Measurements from ENCODE around the gene SETD7. TPM values are rescaled to one million over a fixed set of nuclear protein-coding genes. Genes with fewer than 3 reads are reported as not detected.

Gene SETD7
- total and polyA plus RNA-seq, 2 of the 8 experiments (the other 6 are each of a cell fraction or from before 2014, with no cell fraction given) = 1.5 to 4.6 TPM

GRCh38 chr4:139602776-139603360 lies 46.8 kb upstream of the SETD7 start:
- no peak overlapping the region for H3K4me3 ChIP-seq (ENCODE audit: extremely low read depth in 1 of 4, insufficient read depth in 2 of 4, low read depth in 3 of 4, low read length in 4 of 4)
- no peak overlapping the region for H3K23ac ChIP-seq (ENCODE audit: insufficient read length)
- no peaks in the 10 kb centered on the region for H3K4me1 ChIP-seq (replicated peaks in 1 of 4; ENCODE audit: control insufficient read depth in 3 of 4, insufficient read depth in 4 of 4, low read length in 3 of 4)
- H3K23me2 ChIP-seq (ENCODE audit: low read depth, low read length) = no peaks in the 10 kb centered on the region
- DNase-seq (ENCODE audit: low read depth in 1 of 2, low spot score in 2 of 2) (no peak), FAIRE-seq (no peak)
- H3K9ac ChIP-seq (replicated peaks in 1 of 4; ENCODE audit: extremely low read depth in 1 of 4, low read depth in 3 of 4, low read length in 3 of 4) = no peak overlapping the region; a peak in 1 of 7 replicates
- H4K8ac ChIP-seq (ENCODE audit: extremely low read depth, insufficient read depth, low read length) = no peak overlapping the region
- no peaks in the 10 kb centered on the region for H3K9me3 ChIP-seq (ENCODE audit: insufficient read depth in 2 of 2, low read depth in 1 of 2, low read length in 1 of 2)
- H4K91ac ChIP-seq (replicated peaks; ENCODE audit: insufficient read length, low read length) = no peak overlapping the region
- no peaks in the 10 kb centered on the region for H4K20me1 ChIP-seq (replicated peaks in 1 of 2; ENCODE audit: control insufficient read depth in 1 of 2, insufficient read depth in 2 of 2, low read length in 2 of 2)
- no peak overlapping the region; the same call in 1 of the 2 replicates for H2BK15ac ChIP-seq (ENCODE audit: low read length)
- no peak overlapping the region for H3K56ac ChIP-seq (replicated peaks; ENCODE audit: insufficient read length, low read depth, low read length)
- ChIA-PET POLR2A (ENCODE audit: partially characterized antibody) (interaction anchor here (2.0 kb wide), 1 partner anchor 31 kb away, joined by 5 read pairs; no protein-coding TSS in a partner anchor), CTCF (ENCODE audit: partially characterized antibody) (interaction anchor here (0.6 to 13.0 kb wide), 31 partner anchors 8 to 957 kb away, joined by 3 to 318 read pairs (median 5); partner anchors contain the start of gene MGST2)
- WGBS, 2 experiments (ENCODE audit: extremely low coverage in 1 of 2, insufficient coverage in 1 of 2, insufficient read length in 1 of 2, insufficient replicate concordance in 2 of 2, low coverage in 1 of 2, low lambda C conversion rate in 2 of 2, missing lambda C conversion rate in 1 of 2) = 82% methylated on average over 6 of the region's 6 CpGs; no CpG with 5 or more reads in 1 of the 2 experiments
- H2AFZ ChIP-seq (ENCODE audit: low read length) = no peak overlapping the region
- no peak overlapping the region for H3K18ac ChIP-seq (ENCODE audit: extremely low read depth, low read length)
- H3K79me1 ChIP-seq (ENCODE audit: low read depth, low read length) = no peaks in the 10 kb centered on the region
- no peak overlapping the region for H3K27ac ChIP-seq (ENCODE audit: low read depth, low read length)
- no peak overlapping the region for H4K5ac ChIP-seq (ENCODE audit: insufficient read length, low read depth, low read length)
- no peaks in the 10 kb centered on the region for H3K79me2 ChIP-seq (ENCODE audit: control insufficient read depth in 1 of 2, insufficient read depth in 2 of 2, low read length in 2 of 2)
- no peak overlapping the region for H2BK5ac ChIP-seq (ENCODE audit: low read depth, low read length)
- H2BK12ac ChIP-seq (ENCODE audit: low read depth, low read length) = no peak overlapping the region
- no peak overlapping the region for H2BK20ac ChIP-seq (ENCODE audit: low read length)
- H3K4ac ChIP-seq (replicated peaks; ENCODE audit: insufficient read length, low read depth, low read length) = no peak overlapping the region
- H3K4me2 ChIP-seq (ENCODE audit: insufficient read depth in 1 of 2, low read depth in 2 of 2, low read length in 2 of 2) = no peak overlapping the region
- H2AK5ac ChIP-seq (ENCODE audit: low read depth, low read length) = no peak overlapping the region
- no peak overlapping the region for H2BK120ac ChIP-seq (replicated peaks; ENCODE audit: low read depth, low read length)
- peaks cover 0 to 2% (median 0%) of the 10 kb centered on the region in 4 experiments; a peak in 2 of 7 replicates for H3K27me3 ChIP-seq (replicated peaks in 1 of 4; ENCODE audit: control insufficient read depth in 3 of 4, extremely low read depth in 1 of 4, insufficient read depth in 3 of 4, low read length in 3 of 4)
- H3K14ac ChIP-seq (ENCODE audit: insufficient read length) = no peak overlapping the region
- no peaks in the 10 kb centered on the region for H3K36me3 ChIP-seq (ENCODE audit: control insufficient read depth in 2 of 4, insufficient read depth in 4 of 4, low read length in 3 of 4)
- TF ChIP-seq PHF8 (conservative IDR thresholded peaks at IDR 0.05; ENCODE audit: low read depth, low read length) = no peak
- no peak for TF ChIP-seq RAD21 (IDR thresholded peaks at IDR 0.05 in 1 of 2, conservative IDR thresholded peaks at IDR 0.05 in 1 of 2; ENCODE audit: low read depth in 2 of 2, low read length in 2 of 2)
- TF ChIP-seq CTCF (IDR thresholded peaks at IDR 0.05; ENCODE audit: control extremely low read depth in 1 of 3, insufficient read depth in 1 of 3, low read depth in 1 of 3, low read length in 3 of 3) = no peak
- TF ChIP-seq TAF1 (IDR thresholded peaks at IDR 0.05; ENCODE audit: low read depth, low read length) = no peak
- TF ChIP-seq ATF2 (IDR thresholded peaks at IDR 0.05; ENCODE audit: low read length) = no peak
- no peak for TF ChIP-seq ASH2L (IDR thresholded peaks at IDR 0.05; ENCODE audit: low read length)
- TF ChIP-seq E2F6 (IDR thresholded peaks at IDR 0.05) = no peak

All from H1 (cell line).